Smooth muscle cell of the brain vasculature (primary cell): Measurements from ENCODE around the gene POLQ.
"Not testable (repeated sequence)": the region's sequence is repeated elsewhere in the genome, so short reads cannot be mapped to it uniquely, and the experiment has no call there.

Experiments
- DNase-seq: peaks from one replicate; pipeline ENCODE4 v3.0.0-alpha.2; 2012; ENCODE audit warnings: low read depth, low spot score

The POLQ gene

GRCh38 chr3:121514496-121514895 lies 31.3 kb downstream of the POLQ start:
- no peak for DNase-seq

- no peak for DNase-seq
Measured at GRCh38 chr3:121508389-121508788, 37.4 kb downstream of the POLQ start.

- no peak for DNase-seq
Measured at GRCh38 chr3:121505256-121505655, 40.5 kb downstream of the POLQ start.

GRCh38 chr3:121504618-121505017 lies 41.2 kb downstream of the POLQ start:
- no peak for DNase-seq

- no peak for DNase-seq
Measured at GRCh38 chr3:121496786-121497185, 49.0 kb downstream of the POLQ start.

- DNase-seq: no peak
Measured at GRCh38 chr3:121493431-121493830, 52.4 kb downstream of the POLQ start.

- DNase-seq: no peak
Measured at GRCh38 chr3:121491683-121492320, 54.0 kb downstream of the POLQ start.

- DNase-seq: no peak
Measured at GRCh38 chr3:121490161-121490560, 55.6 kb downstream of the POLQ start.

GRCh38 chr3:121488628-121489027 lies 57.2 kb downstream of the POLQ start:
- DNase-seq: no peak

GRCh38 chr3:121483290-121483689 lies 62.5 kb downstream of the POLQ start:
- no peak for DNase-seq

GRCh38 chr3:121482660-121483059 lies 63.1 kb downstream of the POLQ start:
- DNase-seq: no peak

GRCh38 chr3:121481106-121481880 lies 64.5 kb downstream of the POLQ start:
- DNase-seq: no peak

GRCh38 chr3:121477589-121477988 lies 68.2 kb downstream of the POLQ start:
- DNase-seq: peak; percentile 35

GRCh38 chr3:121473001-121473400 lies 72.8 kb downstream of the POLQ start:
- DNase-seq: no peak

- DNase-seq: no peak
Measured at GRCh38 chr3:121467085-121467484, 78.7 kb downstream of the POLQ start.

- no peak for DNase-seq
Measured at GRCh38 chr3:121463745-121464144, 82.0 kb downstream of the POLQ start.

GRCh38 chr3:121462565-121462964 lies 83.2 kb downstream of the POLQ start:
- no peak for DNase-seq

- DNase-seq: not testable (repeated sequence)
Measured at GRCh38 chr3:121451752-121452151, 94.0 kb downstream of the POLQ start.

- no peak for DNase-seq
Measured at GRCh38 chr3:121443456-121443855, 102.3 kb downstream of the POLQ start.

- DNase-seq: no peak
Measured at GRCh38 chr3:121436641-121437040, 109.1 kb downstream of the POLQ start.

GRCh38 chr3:121436074-121436473 lies 109.7 kb downstream of the POLQ start:
- DNase-seq: no peak

- DNase-seq: peak; percentile 50
Measured at GRCh38 chr3:121431726-121432517, 113.9 kb downstream of the POLQ start.
